ENCODE data around the gene TIGD2. TPM values are rescaled to one million over a fixed set of nuclear protein-coding genes. Genes with fewer than 3 reads are reported as not detected.

Gene TIGD2
- polyA plus RNA-seq, 1 donor from 2014 or later: 4.7 TPM

- no peak overlapping the region for H3K4me3 ChIP-seq (ENCODE audit: low read length)
- no peaks in the 10 kb centered on the region for H3K9me2 ChIP-seq (ENCODE audit: insufficient read depth, low read length)
- H3K4me2 ChIP-seq (ENCODE audit: low read length): no peak overlapping the region
- H2AFZ ChIP-seq (ENCODE audit: low read depth, low read length): no peak overlapping the region
- H3K27ac ChIP-seq (ENCODE audit: low read length): no peak overlapping the region
- H3K79me2 ChIP-seq (replicated peaks; ENCODE audit: insufficient read depth, low read length): no peaks in the 10 kb centered on the region
- H3K9ac ChIP-seq (ENCODE audit: low read length): no peak overlapping the region
- no peaks in the 10 kb centered on the region for H3F3A ChIP-seq (ENCODE audit: insufficient read depth, low read length, poor library complexity, severe bottlenecking)
- no peaks in the 10 kb centered on the region for H3K27me3 ChIP-seq (ENCODE audit: insufficient read depth, low read depth, low read length)
- H3K9me3 ChIP-seq (ENCODE audit: low read length): no peaks in the 10 kb centered on the region
- no peaks in the 10 kb centered on the region for H3K36me3 ChIP-seq (ENCODE audit: insufficient read depth, low read length)
- TF ChIP-seq CTCF (IDR thresholded peaks at IDR 0.05; ENCODE audit: poor library complexity, severe bottlenecking) (no peak), TAF1 (IDR thresholded peaks at IDR 0.05; ENCODE audit: low read depth) (no peak), POLR2AphosphoS5 (IDR thresholded peaks at IDR 0.05) (no peak), REST (IDR thresholded peaks at IDR 0.05; ENCODE audit: borderline replicate concordance) (no peak), EZH2 (IDR thresholded peaks at IDR 0.05; ENCODE audit: borderline replicate concordance, insufficient read depth, low read length, poor library complexity, severe bottlenecking) (no peak), MXI1 (conservative IDR thresholded peaks at IDR 0.05; ENCODE audit: poor library complexity, severe bottlenecking) (no peak), RAD21 (conservative IDR thresholded peaks at IDR 0.05) (no peak), EP300 (conservative IDR thresholded peaks at IDR 0.05; ENCODE audit: poor library complexity, severe bottlenecking) (no peak), SMC3 (conservative IDR thresholded peaks at IDR 0.05; ENCODE audit: poor library complexity) (no peak)
- no peaks in the 10 kb centered on the region for H4K20me1 ChIP-seq (ENCODE audit: insufficient read depth)
Measured at GRCh38 chr4:89137695-89138094, 26.4 kb downstream of the TIGD2 start.

GRCh38 chr4:89140168-89140759, 28.9 kb downstream of the TIGD2 start:
- no peak overlapping the region for H3K9ac ChIP-seq (ENCODE audit: low read length)

More at GRCh38 chr4:89140168-89140759, 28.9 kb downstream of the TIGD2 start:
- TF ChIP-seq SMC3 (conservative IDR thresholded peaks at IDR 0.05; ENCODE audit: poor library complexity) (no peak), POLR2AphosphoS5 (IDR thresholded peaks at IDR 0.05) (no peak), EP300 (conservative IDR thresholded peaks at IDR 0.05; ENCODE audit: poor library complexity, severe bottlenecking) (no peak), EZH2 (IDR thresholded peaks at IDR 0.05; ENCODE audit: borderline replicate concordance, insufficient read depth, low read length, poor library complexity, severe bottlenecking) (no peak), REST (IDR thresholded peaks at IDR 0.05; ENCODE audit: borderline replicate concordance) (no peak), CTCF (IDR thresholded peaks at IDR 0.05; ENCODE audit: poor library complexity, severe bottlenecking) (no peak), TAF1 (IDR thresholded peaks at IDR 0.05; ENCODE audit: low read depth) (no peak), RAD21 (conservative IDR thresholded peaks at IDR 0.05) (no peak), MXI1 (conservative IDR thresholded peaks at IDR 0.05; ENCODE audit: poor library complexity, severe bottlenecking) (no peak)
- Histone ChIP-seq H3K27ac (ENCODE audit: low read length) (no peak overlapping the region), H3K9me2 (ENCODE audit: insufficient read depth, low read length) (no peaks in the 10 kb centered on the region), H3K9me3 (ENCODE audit: low read length) (no peaks in the 10 kb centered on the region), H3F3A (ENCODE audit: insufficient read depth, low read length, poor library complexity, severe bottlenecking) (no peaks in the 10 kb centered on the region), H3K27me3 (ENCODE audit: insufficient read depth, low read depth, low read length) (no peaks in the 10 kb centered on the region), H3K4me3 (ENCODE audit: low read length) (no peak overlapping the region), H3K36me3 (ENCODE audit: insufficient read depth, low read length) (no peaks in the 10 kb centered on the region), H2AFZ (ENCODE audit: low read depth, low read length) (no peak overlapping the region), H3K4me2 (ENCODE audit: low read length) (no peak overlapping the region), H4K20me1 (ENCODE audit: insufficient read depth) (no peaks in the 10 kb centered on the region), H3K79me2 (replicated peaks; ENCODE audit: insufficient read depth, low read length) (no peaks in the 10 kb centered on the region)
